K562 (cell line): ENCODE results near the gene TTC9C. TPM values are rescaled to one million over a fixed set of nuclear protein-coding genes. Genes with fewer than 3 reads are reported as not detected.
"Not testable (repeated sequence)": the region's sequence is repeated elsewhere in the genome, so short reads cannot be mapped to it uniquely, and the experiment has no call there.

Experiments used
- ATAC-seq: fragments of 200-7000 bp; cut with Tn5 transposase; 3 replicates; pipeline ENCODE4 v1.9.1; 2020; ENCODE audit warnings: moderate library complexity
- BruUV-seq: library from RNA; stranded (reverse); fragments of 400-500 nt; replicated peaks from 2 replicates; lab custom pipeline; 2021; lab: Mats Ljungman, UMichigan
- CTCF ChIA-PET: fragments of 300-600 bp; formaldehyde crosslinking; extraction: SDS; loops from one replicate; lab custom pipeline; 2021; ENCODE audit warnings: low intra/inter-chr PET ratio; lab: Yijun Ruan, JAX
- POLR2A ChIA-PET: fragments of 300-600, 350-650 bp; sonication (Branson Sonifier 250); formaldehyde crosslinking; extraction: SDS; loops from one replicate; lab custom pipeline; 2021; ENCODE audit warnings: antibody characterized with exemption, inconsistent platforms; lab: Yijun Ruan, JAX
- DNase-seq, 4 experiments: peaks; one replicate each; pipeline versions ENCODE4 v3.0.0 to v3.0.0-alpha.2; 2011 to 2018; ENCODE audit warnings: low spot score in 3 of 4, mixed read lengths in 3 of 4; ENCODE audit errors: extremely low read depth in 1 of 4
- FAIRE-seq: peaks from 2 replicates; lab custom pipeline; 2011; peaks lifted over from hg19 to GRCh38; lab: Jason Lieb, UNC
- H2AFZ ChIP-seq: 2 replicates; pipeline ENCODE4 v1.6.0; 2011; ENCODE audit warnings: low read depth, low read length, control low read depth, inconsistent platforms
- H3K27ac ChIP-seq: fragments of 200-600 bp; 3 replicates; pipeline ENCODE4 v1.8.0; 2011; ENCODE audit warnings: low read depth, mild to moderate bottlenecking, control low read depth, inconsistent platforms, low read length, moderate library complexity, mixed read lengths; ENCODE audit errors: extremely low read depth
- H3K27me3 ChIP-seq, 2 experiments: fragments of 300-600 bp in 1 of 2; 2 replicates in 1 of 2; 3 replicates in 1 of 2; pipeline versions ENCODE4 v1.6.0 to v1.8.0; 2011; ENCODE audit warnings: inconsistent platforms in 2 of 2, low read length in 2 of 2, mild to moderate bottlenecking in 1 of 2, mixed read lengths in 1 of 2, moderate library complexity in 1 of 2; ENCODE audit not compliant: control insufficient read depth in 2 of 2, insufficient read depth in 2 of 2
- H3K36me3 ChIP-seq: fragments of 300-600 bp; 3 replicates; pipeline ENCODE4 v1.8.0; 2011; ENCODE audit warnings: mild to moderate bottlenecking, low read length, inconsistent platforms; ENCODE audit not compliant: control insufficient read depth, insufficient read depth
- H3K4me1 ChIP-seq, 2 experiments: fragments of 200-600 bp in 1 of 2; replicated peaks in 1 of 2; 2 replicates in 1 of 2; 3 replicates in 1 of 2; pipeline versions ENCODE4 v1.5.1 to v1.8.0; 2011; ENCODE audit warnings: inconsistent platforms in 2 of 2, low read length in 2 of 2, mild to moderate bottlenecking in 1 of 2, mixed read lengths in 1 of 2, moderate library complexity in 1 of 2; ENCODE audit not compliant: control insufficient read depth in 2 of 2, insufficient read depth in 2 of 2
- H3K4me2 ChIP-seq: 2 replicates; pipeline ENCODE4 v1.6.1; 2011; ENCODE audit warnings: low read length, control low read depth, inconsistent platforms, mixed read lengths; ENCODE audit not compliant: insufficient read depth
- H3K4me3 ChIP-seq: fragments of 200-600 bp; sonication (generic), shearing (Covaris generic); 2 replicates; pipeline ENCODE4 v1.5.1; 2016; ENCODE audit warnings: control low read depth, inconsistent platforms
- H3K79me2 ChIP-seq: fragments of 200-600 bp; 3 replicates; pipeline ENCODE4 v1.8.0; 2011; ENCODE audit warnings: low read length, inconsistent platforms; ENCODE audit not compliant: control insufficient read depth, insufficient read depth
- H3K9ac ChIP-seq, 2 experiments: 2 replicates each; pipeline versions ENCODE4 v1.6.0 to v1.6.1; 2011; ENCODE audit warnings: low read depth in 2 of 2, low read length in 2 of 2, control low read depth in 1 of 2, inconsistent platforms in 1 of 2, mild to moderate bottlenecking in 1 of 2, mixed read lengths in 1 of 2; ENCODE audit not compliant: insufficient read depth in 1 of 2
- H3K9me1 ChIP-seq: one replicate; pipeline ENCODE4 v1.6.0; 2011; ENCODE audit warnings: inconsistent platforms, mild to moderate bottlenecking, low read length, moderate library complexity; ENCODE audit not compliant: control insufficient read depth, insufficient read depth
- H3K9me3 ChIP-seq: replicated peaks from 2 replicates; pipeline ENCODE4 v1.5.1; 2011; ENCODE audit warnings: low read depth, low read length, inconsistent platforms; ENCODE audit not compliant: control insufficient read depth, insufficient read depth
- H4K20me1 ChIP-seq: replicated peaks from 2 replicates; pipeline ENCODE4 v1.6.1; 2011; ENCODE audit warnings: low read length, inconsistent platforms, mixed read lengths; ENCODE audit not compliant: control insufficient read depth, insufficient read depth
- FOXK2 ChIP-seq, 2 experiments: fragments of 450-650 bp; IDR thresholded peaks in 1 of 2; conservative IDR thresholded peaks in 1 of 2; 2 replicates each; pipeline ENCODE4 v1.6.1; 2016; ENCODE audit warnings: low read depth in 2 of 2, mild to moderate bottlenecking in 1 of 2
- GABPB2 ChIP-seq: fragments of 250-450 bp; sonication (Bioruptor Pico); conservative IDR thresholded peaks from 2 replicates; pipeline ENCODE4 v1.5.1; 2021; ENCODE audit warnings: mild to moderate bottlenecking
- GTF2F1 ChIP-seq: IDR thresholded peaks from 2 replicates; pipeline ENCODE4 v1.6.1; 2011; ENCODE audit warnings: low read depth, low read length, improper control_type of control experiment
- MBD1 ChIP-seq: fragments of 250-450 bp; sonication (Bioruptor Pico); IDR thresholded peaks from 2 replicates; pipeline ENCODE4 v1.8.0; 2022; ENCODE audit warnings: inconsistent platforms
- SP1 ChIP-seq: sonication (generic); formaldehyde crosslinking; IDR thresholded peaks from 2 replicates; pipeline ENCODE4 v1.8.1; 2022; ENCODE audit warnings: mild to moderate bottlenecking, missing genetic modification reagents
- WGBS: fragments of 100-300 bp; shearing (Covaris generic); methylation state at CpG from one replicate; pipeline ENCODE4 v1.1.6; 2016; ENCODE audit warnings: low coverage, mixed read lengths; ENCODE audit not compliant: insufficient coverage; ENCODE audit errors: missing lambda C conversion rate; 5-methylcytosine and 5-hydroxymethylcytosine counted together
- in situ Hi-C: fragments of 300-500 bp; cut with MboI; formaldehyde crosslinking; loops from 4 replicates; pipeline ENCODE4 v1.15.0; 2018; ENCODE audit warnings: inconsistent platforms, mixed read lengths
- intact Hi-C: fragments of 100-400 bp; cut with micrococcal nuclease; formaldehyde crosslinking; loops from 2 replicates; pipeline ENCODE4 v1.14.2; 2022
- polyA plus RNA-seq, 8 experiments: library from polyadenylated mRNA; depleted of rRNA in 4 of 8; stranded (reverse) in 5 of 8; unstranded in 3 of 8; fragments of >200 nt; fragmentation: Nextera tagmentation in 2 of 8; fragmentation: Illumina TruSeq in 1 of 8; extraction: Ambion mirVana in 2 of 8; extraction: Trizol in 1 of 8; gene quantifications; 2 replicates each; pipeline versions ENCODE4 v1.2.1 to v1.2.3, GENCODE V29; 2011 to 2014; ENCODE audit warnings: inconsistent platforms in 1 of 8, missing spikeins in 1 of 8
- total RNA-seq, 7 experiments: library from RNA; depleted of rRNA in 6 of 7; stranded (reverse); fragments of >200 nt in 6 of 7; fragmentation: Illumina TruSeq in 2 of 7; extraction: Trizol in 2 of 7; gene quantifications; 2 replicates each; pipeline versions ENCODE4 v1.2.1 to v1.2.3, GENCODE V29; 2011 to 2021; ENCODE audit warnings: low replicate concordance in 1 of 7

Gene TTC9C
- total and polyA plus RNA-seq, 9 of the 15 experiments (the other 6 are each of a cell fraction or from before 2014, with no cell fraction given), result 32.8 to 59.0 (median 37.1) TPM

GRCh38 chr11:62727872-62728170 is 465 bp upstream of the TTC9C start (continued):
- TF ChIP-seq MBD1 (CRISPR knock-in tag), result no peak
- 0 out of 4 replicates have a peak, but pooled peaks of 1 of the 2 experiments have one; percentile 31 for TF ChIP-seq FOXK2 (conservative IDR thresholded peaks at IDR 0.05 in 1 of 2, IDR thresholded peaks at IDR 0.05 in 1 of 2; ENCODE audit: low read depth in 2 of 2)
- TF ChIP-seq GABPB2 (CRISPR knock-in tag), result no peak
- TF ChIP-seq SP1 (CRISPR knock-in tag), result peak; percentile 53; the same call in 1 of the 2 replicates
- peak; percentile 85; the same call in 1 of the 2 replicates for TF ChIP-seq GTF2F1
- TF ChIP-seq, all 486 proteins: peak for 24

GRCh38 chr11:62730076-62730475 is 1.8 kb downstream of the TTC9C start:
- H3K27me3 ChIP-seq, H4K20me1 ChIP-seq, intact Hi-C loops, FAIRE-seq, H3K27ac ChIP-seq, in situ Hi-C loops, H3K9me1 ChIP-seq, ATAC-seq, DNase-seq, BruUV-seq, H3K9me3 ChIP-seq, H2AFZ ChIP-seq: not testable (repeated sequence)
- Histone ChIP-seq H3K4me3 (peak overlapping the region; percentile 90; the same call in 1 of the 2 replicates), H3K9ac (peak overlapping the region in 1 of 2 experiments; percentile 0; a peak in 1 of 4 replicates), H3K36me3 (peaks cover 43% of the 10 kb centered on the region; the same call in 2 of the 3 replicates), H3K4me1 (peaks cover 4 to 19% of the 10 kb centered on the region in 2 experiments; a peak in 4 of 5 replicates), H3K79me2 (peaks cover 49% of the 10 kb centered on the region), H3K4me2 (0 out of 2 replicates have a peak overlapping the region, but pooled peaks have one; percentile 48)
- CTCF ChIA-PET, result interaction anchor here (0.6 to 0.7 kb wide), 3 partner anchors 40 to 116 kb away, joined by 3 read pairs; no protein-coding TSS in a partner anchor
- POLR2A ChIA-PET, result interaction anchor here (0.7 to 1.3 kb wide), 3 partner anchors 11 to 24 kb away, joined by 3 to 5 read pairs (median 4); partner anchors contain the start of gene ZBTB3
- 84% methylated on average over 14 of the region's 14 CpGs for WGBS
